Activated CD8-positive, alpha-beta memory T cell treated with anti-CD3 and anti-CD28 coated beads, Interleukin-2, amount 50 U/mL, for 48 hours (primary cell): ENCODE results near the gene RPL31.

Experiments used
- DNase-seq: peaks from one replicate; pipeline ENCODE4 v3.0.0-alpha.2; 2020

The RPL31 gene

GRCh38 chr2:101001691-101002561 lies at the start of gene RPL31:
Gene RPL31, plus strand, starts transcription at chr2:101002289. Its CDS starts 413 bp downstream, at chr2:101002702.
- peak; percentile 95 for DNase-seq

- DNase-seq: no peak
These were observed 49.6 kb upstream of the RPL31 start for GRCh38 chr2:100952512-100952911.

GRCh38 chr2:100953406-100954043 lies 48.6 kb upstream of the RPL31 start:
- DNase-seq: no peak

GRCh38 chr2:100954044-100954420 lies 48.1 kb upstream of the RPL31 start:
- DNase-seq: no peak

- no peak for DNase-seq
These were observed 46.9 kb upstream of the RPL31 start for GRCh38 chr2:100955226-100955625.

GRCh38 chr2:100956081-100956480 lies 46.0 kb upstream of the RPL31 start:
- DNase-seq: no peak

- no peak for DNase-seq
These were observed 44.0 kb upstream of the RPL31 start for GRCh38 chr2:100957996-100958653.

- DNase-seq: no peak
These were observed 42.7 kb upstream of the RPL31 start for GRCh38 chr2:100959225-100959880.

GRCh38 chr2:100960688-100961087 lies 41.4 kb upstream of the RPL31 start:
- DNase-seq: no peak

- no peak for DNase-seq
These were observed 39.6 kb upstream of the RPL31 start for GRCh38 chr2:100962366-100963025.

GRCh38 chr2:100963026-100963375 lies 39.1 kb upstream of the RPL31 start:
- DNase-seq: no peak

GRCh38 chr2:100964222-100964621 lies 37.9 kb upstream of the RPL31 start:
- no peak for DNase-seq

- DNase-seq: no peak
These were observed 37.4 kb upstream of the RPL31 start for GRCh38 chr2:100964681-100965169.

GRCh38 chr2:100965596-100965995 lies 36.5 kb upstream of the RPL31 start:
- no peak for DNase-seq

- DNase-seq: no peak
These were observed 34.4 kb upstream of the RPL31 start for GRCh38 chr2:100967716-100968115.

- DNase-seq: no peak
These were observed 33.6 kb upstream of the RPL31 start for GRCh38 chr2:100968146-100969145.

- DNase-seq: no peak
These were observed 32.1 kb upstream of the RPL31 start for GRCh38 chr2:100969998-100970397.

- no peak for DNase-seq
These were observed 30.9 kb upstream of the RPL31 start for GRCh38 chr2:100971221-100971620.

GRCh38 chr2:100972452-100972851 lies 29.6 kb upstream of the RPL31 start:
- no peak for DNase-seq

GRCh38 chr2:100974712-100975520 lies 27.2 kb upstream of the RPL31 start:
- DNase-seq: no peak

GRCh38 chr2:100975521-100975785 lies 26.6 kb upstream of the RPL31 start:
- DNase-seq: no peak
